ENCODE data around the gene ST6GALNAC3.

ST6GALNAC3 gene

DNA sequence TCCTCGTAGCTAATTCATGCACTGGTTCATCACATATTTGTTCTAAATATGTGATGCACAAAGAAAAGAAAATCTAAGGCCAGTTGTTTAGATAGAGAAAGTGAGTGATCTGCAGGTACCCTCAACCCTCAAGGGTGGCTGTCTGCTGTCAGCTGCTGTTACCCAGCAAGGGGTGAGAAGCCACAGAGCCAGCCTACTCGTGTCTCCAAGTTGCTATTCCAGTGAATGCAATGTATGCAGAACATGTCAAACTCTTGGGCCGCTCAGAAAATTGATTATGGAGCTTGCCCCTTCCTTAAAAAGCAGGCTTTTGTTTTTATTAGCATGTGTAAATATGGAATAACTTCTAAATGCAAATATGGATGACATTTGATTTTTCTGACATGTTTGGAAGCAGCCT is 456.4 kb downstream of the ST6GALNAC3 start:
- DNase-seq: no peak

DNA sequence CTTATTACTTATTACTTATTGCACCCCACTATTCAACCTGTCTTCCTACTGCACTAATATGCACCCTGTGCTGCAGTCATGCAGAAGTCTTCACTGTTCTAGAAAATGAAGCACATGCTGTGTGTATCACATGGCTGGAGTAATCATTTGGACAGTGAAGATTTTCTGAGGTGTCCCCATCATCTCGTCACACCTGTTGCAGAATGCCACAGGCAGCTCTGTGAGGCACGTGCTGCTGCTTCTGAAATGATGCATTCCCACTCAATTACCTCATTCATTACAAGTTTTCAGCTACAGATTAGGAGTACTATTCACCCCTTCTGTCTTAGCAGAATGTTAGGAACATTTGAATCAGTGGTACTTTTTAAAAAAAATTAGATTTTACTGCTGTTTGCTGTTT is 467.1 kb downstream of the ST6GALNAC3 start:
- no peak for DNase-seq

DNA sequence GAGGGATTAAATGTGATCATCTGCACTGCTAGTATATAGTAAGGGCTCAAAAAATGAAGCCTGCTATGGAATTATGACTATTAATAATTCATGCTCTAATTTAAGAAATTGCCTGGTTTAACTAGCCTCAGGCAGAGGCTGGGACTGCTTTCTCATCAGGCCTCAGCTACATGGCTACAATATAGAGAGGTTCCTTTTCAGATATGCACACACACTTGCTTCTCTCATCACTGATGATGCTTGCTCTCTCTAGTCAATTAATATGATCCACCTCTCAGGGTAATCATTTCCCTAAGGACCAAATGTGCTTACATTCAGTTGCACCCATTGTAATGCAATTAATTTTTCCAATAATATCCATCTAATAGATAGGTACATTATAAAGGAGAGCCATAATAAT is 467.8 kb downstream of the ST6GALNAC3 start:
- no peak for DNase-seq

DNA sequence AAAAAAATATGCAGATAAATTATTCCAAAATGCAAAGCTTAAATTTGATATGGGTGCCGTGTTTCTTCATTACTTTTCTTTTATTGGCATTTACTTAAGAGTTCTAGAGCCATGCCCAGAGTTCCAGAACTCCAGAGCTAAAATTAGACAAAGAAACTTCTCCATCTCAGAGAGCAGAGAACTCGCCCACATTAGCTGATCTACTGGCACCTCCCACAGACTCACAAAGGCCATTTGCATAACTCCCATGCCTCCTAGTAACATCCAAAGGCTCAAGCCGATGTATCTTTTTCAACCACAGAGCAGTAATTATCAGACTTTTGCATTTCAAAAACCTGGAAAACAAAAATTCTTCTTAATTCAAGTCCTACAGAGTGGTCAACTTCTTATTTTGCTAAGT is 468.9 kb downstream of the ST6GALNAC3 start:
- DNase-seq: no peak

DNA sequence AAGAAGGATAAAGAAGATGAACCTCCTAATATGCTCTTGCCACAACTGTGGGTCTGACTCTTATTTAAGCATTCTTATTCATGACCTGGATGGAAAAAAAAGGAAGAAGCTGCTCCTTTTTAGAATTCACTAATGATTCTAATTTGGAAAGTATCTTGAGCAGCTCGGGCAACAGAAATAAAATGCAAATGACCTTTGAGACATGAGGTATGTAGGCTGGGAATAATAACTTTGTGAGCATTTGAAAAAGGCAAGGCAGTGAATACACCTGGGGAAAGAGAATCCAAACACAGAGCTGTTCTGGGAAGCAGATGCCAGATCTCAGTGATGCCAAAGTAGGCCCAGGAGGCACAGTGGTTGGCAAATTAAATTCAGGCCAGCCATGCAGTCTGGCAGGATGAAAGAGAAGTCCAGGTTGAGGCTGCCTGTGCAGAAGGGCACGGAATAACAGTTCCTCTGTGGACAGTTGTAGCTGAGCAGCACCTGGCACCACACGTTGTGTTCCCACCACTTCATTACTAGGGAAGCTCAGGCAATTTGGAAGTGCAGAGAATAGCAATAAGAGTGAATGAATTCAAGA is 471.9 kb downstream of the ST6GALNAC3 start:
- DNase-seq: no peak

DNA sequence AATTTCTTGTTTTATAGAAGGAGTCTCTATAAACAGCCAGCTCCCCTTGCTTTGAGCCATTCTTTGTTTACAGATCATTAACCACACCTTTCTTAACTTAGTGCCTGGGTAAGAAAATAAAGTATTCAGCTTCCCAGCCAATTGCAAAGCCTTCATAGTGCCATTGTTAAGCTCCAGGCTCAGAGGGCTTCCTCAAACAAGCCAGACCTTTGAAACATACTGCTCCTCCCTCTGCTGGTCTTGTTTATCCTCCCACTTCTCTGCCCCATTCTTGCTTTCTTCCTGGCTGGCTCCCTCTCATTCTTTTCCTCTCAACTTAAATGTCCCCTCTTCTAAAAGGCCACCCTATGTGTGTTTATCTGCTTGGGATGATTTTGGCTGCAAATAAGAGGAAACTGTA is 473.4 kb downstream of the ST6GALNAC3 start:
- DNase-seq: no peak

DNA sequence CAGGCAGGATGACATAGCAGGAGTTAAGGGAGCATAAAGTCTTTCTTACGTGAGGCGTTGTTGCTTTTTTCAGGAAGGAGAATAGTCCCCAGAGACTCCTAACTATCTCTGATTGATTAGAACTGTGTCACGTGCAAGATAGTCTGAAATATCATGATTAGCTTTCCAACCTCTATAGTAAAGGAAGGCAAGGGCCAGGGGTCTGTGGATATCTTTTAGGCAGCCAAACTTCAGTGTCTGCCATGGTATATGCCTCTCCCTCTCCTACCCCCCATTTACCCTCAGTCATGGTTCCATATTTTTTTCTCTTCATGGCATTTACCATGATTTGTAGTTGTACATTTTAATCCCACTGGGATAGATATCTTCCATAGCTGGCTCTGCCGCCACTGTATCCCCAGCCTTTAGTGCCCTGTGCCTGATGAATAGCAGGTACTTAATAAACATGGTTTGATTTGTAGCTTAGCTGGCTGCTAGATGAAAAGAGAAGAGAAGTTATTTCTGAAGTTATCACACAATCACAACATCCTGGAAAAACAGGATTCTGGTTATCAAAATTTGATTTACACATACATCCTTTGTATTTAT is 474.1 kb downstream of the ST6GALNAC3 start:
- no peak for DNase-seq

DNA sequence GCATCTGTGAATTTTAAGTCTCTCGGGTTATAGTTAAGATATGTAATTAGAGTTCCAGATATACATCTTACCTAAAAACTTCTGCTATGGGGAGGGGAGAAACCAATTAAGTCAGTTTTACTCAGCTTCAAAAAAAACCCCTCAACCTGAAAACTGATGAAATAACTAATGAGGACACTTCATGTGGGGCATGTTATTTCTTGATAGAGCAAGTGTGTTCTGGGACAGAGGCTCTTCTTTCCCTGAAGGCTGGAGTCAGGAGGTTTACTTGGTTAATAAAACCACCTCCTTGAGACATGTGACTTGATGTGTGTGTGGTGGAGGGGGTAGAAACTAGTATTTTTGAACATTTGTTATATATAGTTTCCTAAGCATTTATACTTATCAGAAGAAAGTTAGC is 479.7 kb downstream of the ST6GALNAC3 start:
- DNase-seq: no peak

DNA sequence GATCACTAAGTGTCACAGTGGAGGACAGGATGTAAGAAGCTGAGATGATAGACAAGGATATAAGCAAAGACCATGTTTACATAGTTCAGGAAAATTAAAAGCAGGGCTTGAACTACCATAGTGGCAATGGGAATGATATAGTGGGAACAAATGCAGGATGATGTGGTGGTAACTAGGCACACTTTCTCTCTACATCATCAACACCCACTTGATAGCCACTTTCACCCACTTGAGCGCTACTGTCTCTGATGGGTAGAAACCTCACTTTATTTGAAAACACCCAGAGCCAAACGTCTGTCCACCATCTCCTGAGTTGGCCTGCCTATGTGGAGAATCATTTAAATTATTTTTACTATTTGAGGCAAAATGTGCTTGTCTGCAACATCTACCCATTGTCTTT is 487.7 kb downstream of the ST6GALNAC3 start:
- no peak for DNase-seq

DNA sequence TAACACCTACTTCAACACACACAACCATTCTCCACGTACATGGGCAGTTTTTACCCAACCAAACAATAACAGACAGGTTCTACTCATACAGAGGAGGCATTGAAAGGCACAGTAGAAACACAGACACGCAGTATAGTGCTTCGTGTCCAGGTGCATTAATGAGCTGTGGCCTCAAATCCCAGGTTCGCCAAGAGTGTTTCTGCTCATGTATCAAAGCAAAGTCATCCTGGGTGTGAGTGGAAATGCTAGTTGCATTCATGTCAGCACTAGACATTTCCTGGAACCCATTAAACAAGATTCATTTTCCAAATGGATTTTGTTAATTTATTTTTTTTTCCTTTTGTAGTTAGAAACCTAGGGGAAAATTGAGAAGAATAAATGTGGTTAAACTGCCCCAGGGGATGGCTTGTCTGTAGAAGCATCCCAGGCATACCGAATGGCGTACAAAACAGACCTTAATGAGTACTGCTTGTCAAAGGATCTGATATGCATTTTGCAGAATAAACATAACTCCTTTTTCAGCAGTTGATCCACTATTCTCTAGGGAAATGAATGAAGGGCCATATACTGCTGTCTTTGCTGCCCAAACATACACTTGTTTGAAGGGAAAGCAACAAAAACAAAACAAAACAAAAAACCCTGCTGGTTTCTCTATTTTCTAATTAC is 494.2 kb downstream of the ST6GALNAC3 start:
- DNase-seq: no peak

DNA sequence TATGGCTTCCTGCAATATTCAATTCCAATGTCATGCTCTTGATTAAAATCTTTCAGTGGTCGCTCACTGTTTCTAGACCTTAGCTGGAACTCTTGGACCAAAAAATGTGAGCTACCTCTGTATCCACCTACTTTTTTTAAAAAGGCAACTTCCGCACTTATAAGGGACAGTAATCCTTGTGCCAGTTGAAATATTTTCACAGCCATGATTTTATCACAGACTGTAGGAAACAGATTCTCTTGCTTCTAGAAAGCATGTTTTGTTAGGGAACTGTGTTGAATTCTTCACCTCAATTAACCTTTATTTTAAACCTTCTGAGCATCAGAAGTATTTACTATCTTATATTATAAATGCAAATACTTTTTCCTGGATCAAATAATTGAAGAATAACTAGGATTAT is 496.7 kb downstream of the ST6GALNAC3 start:
- DNase-seq: no peak

DNA sequence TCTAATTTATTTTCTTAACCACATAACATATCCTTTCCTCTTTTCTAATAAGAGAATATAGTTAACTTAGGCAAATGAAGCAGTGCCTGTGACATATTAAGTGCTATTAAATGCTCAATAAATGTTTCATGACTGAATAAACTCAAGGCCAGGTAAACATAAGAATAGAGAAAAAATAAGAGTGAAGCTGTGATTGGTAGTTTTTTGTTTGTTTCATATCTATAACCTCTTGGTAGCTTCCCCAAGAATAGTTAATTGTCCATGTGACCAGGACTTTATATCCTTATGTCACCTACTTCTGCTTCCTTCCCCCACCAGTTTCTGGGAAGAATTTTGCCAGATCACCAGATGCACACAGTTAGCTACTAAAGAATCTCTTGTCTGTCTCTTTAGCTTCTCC is 497.7 kb downstream of the ST6GALNAC3 start:
- no peak for DNase-seq

DNA sequence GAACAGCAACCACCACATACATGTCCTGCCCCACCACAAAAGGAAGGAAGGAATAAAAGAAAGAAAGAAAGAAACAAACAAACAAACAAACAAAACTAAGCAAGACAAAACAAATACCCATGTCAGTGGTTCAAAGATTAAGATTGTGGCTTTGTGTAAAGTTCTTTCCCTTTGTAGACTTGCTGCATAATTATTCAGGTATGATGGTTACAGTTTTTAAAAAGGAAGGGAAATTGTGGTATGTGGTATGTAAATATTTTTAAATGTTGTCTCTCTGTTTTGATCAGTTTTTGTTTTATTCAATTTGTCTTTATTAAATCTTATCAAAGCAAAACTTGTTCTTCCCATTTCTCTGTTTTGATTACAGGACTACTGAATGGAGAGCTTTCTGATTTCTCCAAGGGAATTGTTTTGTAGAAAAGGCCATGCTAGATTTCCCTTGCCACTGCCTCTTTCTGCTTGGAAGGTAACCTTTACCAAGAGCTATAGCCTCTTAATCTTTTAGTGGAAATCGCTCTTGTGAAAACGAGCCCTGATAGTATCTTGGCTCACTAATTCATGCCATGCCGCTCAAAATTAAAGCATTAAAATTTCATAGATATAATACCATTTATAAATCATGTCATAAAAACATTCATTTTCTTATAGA is 502.5 kb downstream of the ST6GALNAC3 start:
- DNase-seq: no peak

DNA sequence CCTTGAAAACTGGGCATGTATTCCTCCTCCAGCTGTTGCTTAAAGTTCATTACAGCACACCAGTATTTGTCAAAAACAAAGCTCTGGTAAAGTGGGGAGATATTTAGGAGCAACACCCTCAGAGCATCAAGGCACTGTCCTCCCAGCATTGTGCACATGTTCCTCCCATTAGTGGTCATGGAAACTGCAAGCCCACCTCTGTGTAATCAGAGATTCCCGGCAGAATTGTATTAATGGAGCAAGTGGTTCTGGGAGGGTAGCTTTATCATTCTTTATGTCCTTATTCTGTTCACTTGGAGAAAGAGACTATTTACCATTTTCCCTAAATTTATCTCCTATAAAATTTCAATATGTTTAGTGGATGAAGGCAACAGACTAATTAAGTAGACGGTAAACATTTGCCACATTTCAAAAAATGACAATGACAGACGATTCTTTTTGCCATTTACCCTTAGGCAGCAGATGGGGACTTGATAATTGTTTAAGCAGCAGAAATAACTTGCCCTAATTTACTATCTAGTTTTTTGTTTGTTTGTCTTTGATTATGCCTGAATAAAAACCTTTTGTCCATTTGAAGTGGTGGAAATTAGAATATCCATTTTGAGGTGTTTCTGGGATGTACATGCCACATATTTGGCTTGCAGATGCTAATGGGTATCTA is 503.1 kb downstream of the ST6GALNAC3 start:
- no peak for DNase-seq

DNA sequence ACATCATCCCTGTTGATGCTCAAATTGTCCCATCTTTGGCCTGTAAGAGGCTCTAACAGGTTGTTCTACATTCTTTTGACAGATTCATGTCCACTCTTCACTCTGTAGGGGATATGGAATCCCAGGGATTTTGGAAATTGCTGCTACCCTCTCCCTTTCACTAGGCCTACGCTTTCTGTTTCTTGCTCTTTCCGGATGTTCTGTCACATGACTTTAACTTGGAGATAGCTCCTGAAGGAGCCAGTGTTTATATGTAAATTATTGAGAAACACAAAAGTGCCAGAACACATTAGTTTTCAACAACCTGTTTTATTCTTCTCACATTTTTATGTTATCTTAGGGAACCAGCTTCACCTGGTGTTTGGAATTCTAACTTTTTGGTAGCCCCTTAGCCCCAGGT is 505.7 kb downstream of the ST6GALNAC3 start:
- no peak for DNase-seq

DNA sequence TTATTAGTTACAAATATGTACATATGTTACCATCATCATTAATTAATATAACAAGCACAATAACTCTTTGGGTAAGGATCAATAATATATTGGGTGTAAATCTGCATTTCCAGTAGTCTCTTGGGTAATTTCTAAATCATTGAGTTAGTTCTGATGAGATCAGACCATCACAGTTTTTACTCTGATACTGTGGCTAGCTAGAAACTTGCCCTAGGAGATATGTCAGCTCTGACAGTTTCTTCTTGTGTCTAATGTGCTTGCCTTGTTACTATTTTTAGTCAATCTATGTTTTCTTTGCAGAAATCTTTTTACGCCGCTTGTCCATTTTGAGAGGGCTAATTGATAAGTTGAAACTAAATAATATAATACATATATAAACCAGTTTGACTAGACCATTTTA is 507.2 kb downstream of the ST6GALNAC3 start:
- no peak for DNase-seq

DNA sequence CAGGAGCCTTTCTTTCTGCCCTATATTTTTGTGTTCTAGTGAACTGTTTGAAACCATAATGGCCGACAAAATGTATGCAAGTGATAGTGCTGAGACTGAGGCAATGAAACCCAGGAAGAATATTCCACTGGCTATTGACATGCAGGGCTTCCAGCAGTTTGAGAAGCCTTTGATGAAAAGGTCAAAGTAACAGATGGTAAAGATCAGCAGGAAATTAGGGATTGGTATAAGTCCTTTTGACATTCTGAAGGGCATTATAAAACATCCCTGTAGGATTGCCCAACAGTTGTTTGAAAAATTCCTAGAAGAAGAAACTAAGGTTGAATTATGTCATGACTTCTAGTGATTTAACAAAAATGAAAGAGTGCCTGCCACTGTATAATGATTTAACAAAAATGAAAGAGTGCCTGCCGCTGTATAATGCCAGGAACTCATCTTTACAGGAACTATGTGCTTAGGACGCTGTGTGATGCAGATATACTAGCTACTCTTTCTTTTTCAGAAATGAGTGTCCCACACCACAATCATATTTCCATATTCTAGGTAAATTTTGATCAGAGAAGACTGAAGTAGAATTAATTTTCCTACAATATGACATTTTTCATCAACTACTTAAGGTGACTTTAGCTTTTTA is 508.8 kb downstream of the ST6GALNAC3 start:
- no peak for DNase-seq

DNA sequence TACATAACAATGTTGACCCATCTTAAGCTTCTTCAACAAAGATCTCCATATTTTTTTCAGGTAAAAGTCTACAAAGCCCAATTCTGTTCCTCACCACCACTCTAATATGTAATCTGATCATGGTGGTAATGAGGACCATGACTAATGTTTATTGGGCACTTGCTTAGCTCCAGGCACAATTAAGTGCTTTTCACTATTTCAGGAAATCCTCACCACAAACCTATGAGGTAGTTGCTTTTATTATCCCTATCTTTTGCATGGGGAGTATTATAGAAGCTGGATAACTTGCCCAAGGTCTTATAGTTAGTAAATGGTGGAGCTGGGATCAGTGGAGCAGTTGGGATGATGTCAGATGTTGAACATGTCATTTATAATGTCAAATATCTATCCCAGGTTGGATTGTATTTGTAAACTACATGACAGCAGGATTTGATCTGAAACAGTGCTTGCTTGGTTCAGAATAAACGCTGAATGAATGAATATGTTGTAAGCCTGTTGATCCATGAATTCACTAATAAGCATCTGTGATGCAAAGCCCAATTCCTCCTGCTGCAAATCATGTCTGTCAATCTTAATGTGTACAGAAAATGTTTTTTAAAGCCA is 509.4 kb downstream of the ST6GALNAC3 start:
- no peak for DNase-seq

DNA sequence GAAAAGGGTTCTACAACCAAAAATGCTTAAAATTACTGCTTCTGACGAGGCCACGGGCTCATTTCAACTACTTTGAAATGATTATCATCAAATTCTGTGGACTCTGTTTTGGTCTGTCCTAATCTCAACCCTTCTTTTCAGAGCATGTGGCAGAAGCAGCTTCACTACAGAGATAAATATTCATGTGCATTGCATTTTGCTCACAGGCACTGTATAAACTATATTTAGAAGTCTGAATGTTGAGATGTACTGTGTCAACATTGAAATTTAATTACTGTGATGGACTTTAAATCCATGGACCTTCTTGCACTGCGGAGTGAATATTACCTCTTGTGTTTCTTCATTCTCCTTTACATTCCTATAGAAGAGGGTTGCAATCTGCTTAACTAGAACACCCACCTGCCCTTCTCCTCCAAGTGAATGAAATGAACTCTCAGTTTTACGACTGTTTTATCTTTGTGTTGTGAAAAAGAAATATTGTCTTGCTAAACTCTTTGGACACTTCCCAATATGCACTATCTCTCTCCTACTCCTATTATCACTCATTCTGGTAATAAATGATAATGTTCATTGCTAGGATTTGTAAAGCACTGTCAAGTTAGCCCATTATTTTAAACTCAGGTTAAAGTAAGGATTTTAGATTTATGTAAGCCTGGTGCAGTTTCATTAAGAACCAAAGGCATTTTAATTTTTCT is 511.6 kb downstream of the ST6GALNAC3 start:
- no peak for DNase-seq

DNA sequence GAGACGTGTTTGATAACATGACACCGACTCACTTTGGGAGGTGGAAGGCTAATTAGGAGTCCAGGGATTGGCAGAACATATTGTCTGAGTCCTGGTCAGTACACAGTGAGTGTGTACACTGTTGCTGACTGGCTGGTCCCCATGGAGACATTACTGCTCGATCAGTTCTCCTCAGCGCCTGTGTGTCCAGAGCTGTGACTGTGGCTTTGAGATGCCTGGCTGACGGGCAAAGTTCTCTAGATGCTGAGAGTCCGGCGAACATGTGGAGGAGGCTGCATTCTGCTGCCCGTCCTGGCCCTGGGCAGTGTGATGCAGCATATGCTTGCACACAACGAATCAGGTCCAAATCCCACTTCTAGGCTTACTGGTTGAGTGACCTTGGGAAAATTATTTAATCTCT is 512.7 kb downstream of the ST6GALNAC3 start:
- no peak for DNase-seq

DNA sequence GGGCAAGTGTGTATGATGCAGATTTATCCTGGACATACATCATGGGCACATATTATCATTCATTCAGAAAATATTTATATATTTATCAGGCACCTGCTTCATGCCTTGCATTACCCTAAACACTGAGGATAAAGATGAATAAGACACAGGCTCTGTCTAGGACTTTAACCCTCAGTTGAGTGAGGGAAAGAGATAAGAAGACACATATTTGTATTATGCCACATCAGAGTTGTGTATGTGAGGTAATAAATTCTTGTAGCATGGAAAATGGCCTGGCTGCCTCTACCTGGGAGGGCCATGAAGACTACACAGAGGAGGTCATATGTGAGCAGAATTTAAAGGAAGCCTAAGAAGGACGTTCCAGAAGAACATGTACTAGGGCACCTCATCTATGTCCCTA is 516.9 kb downstream of the ST6GALNAC3 start:
- no peak for DNase-seq

DNA sequence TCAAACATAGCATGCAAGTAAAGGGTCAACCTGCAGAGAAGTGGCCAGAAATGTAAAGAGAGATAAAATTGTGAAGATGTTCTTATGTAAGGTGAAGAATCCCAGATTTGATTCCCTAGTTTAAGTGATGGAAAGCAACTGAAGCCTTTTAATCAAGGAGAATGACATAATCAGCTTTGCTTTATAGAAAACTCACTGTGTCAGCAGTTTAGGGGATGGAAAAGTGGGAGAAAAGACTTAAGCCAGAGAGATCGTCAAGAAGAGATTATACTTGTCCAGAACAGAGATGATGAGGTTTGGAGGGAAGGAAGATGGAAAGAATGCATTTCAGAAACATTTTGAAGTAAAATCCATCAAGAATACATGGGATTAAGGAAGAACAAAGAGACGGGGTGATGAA is 517.4 kb downstream of the ST6GALNAC3 start:
- no peak for DNase-seq
